ENCODE data around the gene ALDH1B1.

ALDH1B1 gene

GRCh38 chr9:38443181-38443580 is 50.7 kb downstream of the ALDH1B1 start:
- DNase-seq, result no peak

GRCh38 chr9:38443597-38443996 is 51.1 kb downstream of the ALDH1B1 start:
- no peak for DNase-seq

DNA sequence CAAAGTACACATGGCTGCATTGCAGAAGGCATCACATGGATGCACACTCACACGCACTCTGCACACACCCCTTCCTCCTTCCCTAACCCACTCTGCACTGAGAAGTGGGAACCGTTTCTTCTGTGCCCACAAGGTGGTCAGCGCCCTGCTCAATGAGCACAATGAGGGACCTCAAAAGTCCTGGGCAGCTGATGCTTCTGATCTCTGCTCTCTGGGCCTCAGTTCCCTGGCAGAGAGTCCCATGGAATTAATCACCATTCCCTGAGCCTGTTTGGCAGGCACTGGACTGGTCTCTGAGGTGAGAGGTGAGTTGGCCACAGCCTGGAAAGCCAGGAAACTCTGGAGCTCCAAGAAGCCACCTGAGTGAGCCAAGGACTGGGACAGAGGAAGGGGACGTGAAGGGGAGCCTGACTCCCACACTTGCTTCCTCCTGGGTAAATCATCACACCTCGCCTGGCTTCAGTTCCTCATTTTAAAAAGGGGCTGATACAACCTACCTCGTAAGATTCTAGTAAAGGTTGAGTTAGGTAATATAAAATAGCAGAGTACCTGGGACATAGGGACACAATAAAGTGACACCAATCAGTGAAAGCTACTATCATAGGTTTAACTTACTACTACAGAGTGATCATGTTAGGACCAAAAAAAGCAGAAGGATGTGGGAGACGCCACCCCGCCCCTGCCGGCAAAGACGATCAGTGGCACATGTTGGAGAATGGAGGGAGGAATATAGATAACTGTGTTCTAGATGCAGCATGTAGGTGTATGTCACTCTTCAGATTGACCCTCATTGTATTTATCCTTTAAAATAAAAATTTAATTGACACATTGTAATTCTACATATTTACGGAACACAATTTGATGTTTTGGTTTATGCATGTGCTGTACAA is 52.9 kb downstream of the ALDH1B1 start:
- no peak for DNase-seq

DNA sequence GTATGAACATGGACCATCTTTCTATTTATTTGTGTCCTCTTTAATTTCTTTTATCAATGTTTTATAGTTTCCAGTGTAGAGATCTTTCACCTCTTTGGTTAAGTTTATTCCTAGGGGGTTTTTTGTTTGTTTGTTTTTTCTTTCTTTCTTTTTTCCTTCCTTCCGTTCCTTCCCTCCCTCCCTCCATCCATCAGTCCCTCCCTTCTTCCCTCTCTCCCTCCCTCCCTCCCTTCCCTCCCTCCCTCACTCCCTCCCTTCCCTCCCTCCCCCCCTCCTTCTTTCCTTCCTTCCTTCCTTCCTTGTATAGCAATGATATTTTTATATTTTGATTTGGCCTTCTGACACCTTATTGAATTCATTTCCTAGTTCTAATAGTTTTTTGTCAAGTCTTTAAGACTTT is 55.2 kb downstream of the ALDH1B1 start:
- DNase-seq, result no peak
